Left renal pelvis (tissue), 4 donors: ENCODE measurements around the gene DBX2. TPM values are rescaled to one million over a fixed set of nuclear protein-coding genes. Genes with fewer than 3 reads are reported as not detected.
"Not testable (repeated sequence)": the region's sequence is repeated elsewhere in the genome, so short reads cannot be mapped to it uniquely, and the experiment has no call there.

Experiments used
- DNase-seq, 4 donors: peaks; one replicate each; pipeline ENCODE4 v3.0.0-alpha.2; 2013; ENCODE audit warnings: low read depth in 4 of 4, low spot score in 3 of 4
- polyA plus RNA-seq, 4 donors: library from polyadenylated mRNA; unstranded; fragments of 120-200 nt; gene quantifications; one replicate each; pipeline ENCODE4 v1.2.1, GENCODE V29; 2013; ENCODE audit not compliant: insufficient read length in 4 of 4

Gene DBX2
- polyA plus RNA-seq, result under 1 TPM in 3 of 4 donors, not detected in 1; 0.11 to 0.24 (median 0.12) TPM

DNA sequence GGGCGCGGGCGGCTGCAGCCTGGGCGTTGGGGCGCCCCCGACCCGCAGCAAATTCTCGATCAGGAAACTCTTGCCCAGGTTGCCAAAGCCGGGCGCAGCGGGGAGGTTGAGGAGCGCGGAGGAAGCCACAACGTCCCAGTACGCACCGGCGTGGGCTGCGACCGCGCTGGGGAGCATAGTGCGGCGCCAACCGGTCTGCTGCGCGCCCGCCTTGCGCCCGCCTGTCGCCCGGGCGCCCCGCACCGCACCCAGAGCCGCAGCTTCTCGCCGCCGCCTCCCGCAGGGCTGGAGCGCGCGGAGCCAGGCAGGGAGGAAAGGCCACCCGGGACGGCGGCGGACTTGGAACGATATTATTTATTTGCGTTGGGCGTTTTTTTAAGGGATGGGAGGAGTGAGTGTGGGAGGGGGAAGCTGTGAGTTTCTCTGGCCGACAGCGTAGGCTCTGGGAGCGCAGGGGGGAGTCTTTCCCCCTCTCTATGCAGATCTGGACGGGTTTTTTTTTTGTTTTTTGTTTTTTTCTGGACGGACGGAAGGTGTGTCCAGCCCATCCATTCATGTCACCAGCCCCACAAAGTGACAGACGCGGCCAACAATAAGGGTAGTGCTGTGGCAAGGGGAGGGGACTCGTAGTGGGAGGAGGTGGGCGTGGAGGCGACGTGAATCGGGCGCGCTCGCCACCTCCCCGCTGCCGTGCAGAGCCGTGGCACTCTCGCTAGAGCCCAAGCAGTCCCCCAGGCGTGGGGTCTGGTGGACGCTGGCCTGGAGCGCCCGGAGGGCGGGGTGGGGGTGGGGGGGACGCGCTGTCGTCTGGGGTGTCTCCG is at the start of gene DBX2:
Gene DBX2, minus strand, starts transcription at position 349 of the 821 bp plus-strand sequence. Its CDS starts 172 bp downstream, at position 177.
- no peak for DNase-seq

DNA sequence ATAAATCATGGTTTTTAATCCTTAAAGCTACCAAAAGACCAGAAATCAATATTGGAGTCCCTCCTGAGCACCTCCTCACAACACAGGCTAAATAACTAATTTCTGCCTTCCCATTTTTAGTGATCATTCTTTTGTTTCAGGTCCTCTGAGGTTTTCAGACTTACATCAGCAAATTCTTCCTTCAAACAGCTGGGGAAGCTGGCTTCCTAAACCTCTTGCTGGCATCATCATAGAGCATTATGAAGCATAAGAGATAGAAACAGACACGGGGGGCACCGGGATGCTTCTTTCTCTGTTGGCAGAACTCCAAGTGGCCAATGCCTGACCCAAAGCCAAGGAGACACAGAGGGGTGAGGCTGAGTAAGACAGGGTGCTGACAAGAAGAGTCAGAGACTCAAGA is 47.9 kb upstream of the DBX2 start:
- DNase-seq, result no peak

DNA sequence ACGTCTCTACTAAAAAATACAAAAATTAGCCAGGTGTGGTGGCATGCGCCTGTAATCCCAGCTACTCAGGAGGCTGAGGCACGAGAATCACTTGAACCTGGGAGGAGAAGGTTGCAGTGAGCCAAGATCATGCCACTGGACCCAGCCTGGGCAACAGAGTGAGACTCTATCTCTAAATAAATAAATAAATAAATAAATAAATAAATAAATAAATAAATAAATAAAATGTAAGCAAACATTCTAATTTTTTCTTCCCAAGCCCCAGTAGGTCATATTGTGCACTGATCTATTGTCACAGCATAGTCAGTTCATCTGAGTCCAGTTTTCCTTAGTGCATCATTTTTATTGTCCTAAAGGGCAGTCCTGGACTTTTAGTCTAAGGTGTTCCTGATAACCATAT is 44.5 kb upstream of the DBX2 start:
- not testable (repeated sequence) for DNase-seq

DNA sequence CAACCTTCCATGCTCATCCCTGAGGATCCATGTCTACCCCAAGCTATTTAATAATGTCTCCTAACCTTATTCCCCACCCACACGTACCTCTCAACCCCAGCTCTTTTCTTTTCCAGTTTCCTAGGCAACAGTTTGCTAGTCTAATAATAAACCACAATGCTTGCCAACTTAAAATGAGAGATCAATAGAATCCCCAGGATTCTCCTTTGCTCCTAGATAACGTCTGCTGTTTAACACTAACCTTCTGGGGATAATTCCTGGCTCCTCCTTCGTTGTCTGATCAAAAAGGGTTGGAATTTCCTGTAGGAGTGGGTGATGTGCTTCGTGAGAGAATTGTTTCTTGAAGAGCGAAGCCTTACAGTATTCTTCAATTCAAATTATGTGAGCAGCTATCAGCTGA is 42.2 kb upstream of the DBX2 start:
- no peak for DNase-seq

DNA sequence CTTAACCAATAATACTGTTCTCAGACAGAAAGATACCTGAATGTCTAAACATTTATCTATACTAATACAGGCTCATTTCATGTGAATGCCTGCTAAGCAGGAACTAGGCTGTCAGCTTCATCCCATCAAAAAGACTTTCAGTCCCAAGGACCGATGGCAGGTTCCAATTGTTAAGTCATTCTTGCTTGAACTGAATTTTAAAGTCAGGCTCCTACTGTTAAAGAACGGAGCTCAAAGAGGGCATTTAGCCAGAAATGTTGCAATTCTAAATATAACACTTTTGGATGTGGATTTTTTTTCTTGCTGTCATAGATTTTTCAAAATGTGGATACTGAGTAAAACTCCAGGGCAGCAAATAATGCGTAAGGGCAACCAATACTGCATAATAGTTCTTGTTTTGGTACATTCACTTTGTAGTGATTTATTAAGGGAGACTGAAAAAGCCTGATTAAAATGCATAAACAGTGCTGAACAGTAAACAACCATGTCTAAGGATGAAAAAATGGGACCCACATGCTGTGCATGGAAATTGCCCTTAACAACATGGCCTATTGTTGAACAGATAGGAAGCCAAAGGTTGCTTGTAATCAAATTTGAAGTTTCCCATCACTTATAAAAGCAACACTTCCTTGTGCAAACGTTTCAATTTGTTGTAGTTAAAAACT is 38.6 kb upstream of the DBX2 start:
- DNase-seq, result no peak

DNA sequence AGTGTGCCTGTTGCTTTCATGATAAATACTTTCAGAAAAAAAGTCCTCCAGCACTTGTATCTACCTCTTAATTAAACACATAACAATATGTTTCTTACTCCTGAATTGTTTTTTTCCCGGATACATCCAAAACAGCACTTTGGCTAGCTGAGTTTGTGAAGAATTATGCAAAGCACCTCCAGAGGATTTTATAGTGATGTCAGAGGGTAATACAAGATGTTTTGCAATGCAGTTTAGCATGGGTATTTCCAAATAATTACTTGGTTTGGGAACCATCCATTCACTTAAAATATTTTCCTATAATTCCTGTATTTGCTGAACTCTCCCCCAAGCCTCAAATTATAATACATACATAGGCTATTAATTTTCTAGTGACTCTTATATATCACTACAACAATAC is 37.7 kb upstream of the DBX2 start:
- DNase-seq, result no peak

DNA sequence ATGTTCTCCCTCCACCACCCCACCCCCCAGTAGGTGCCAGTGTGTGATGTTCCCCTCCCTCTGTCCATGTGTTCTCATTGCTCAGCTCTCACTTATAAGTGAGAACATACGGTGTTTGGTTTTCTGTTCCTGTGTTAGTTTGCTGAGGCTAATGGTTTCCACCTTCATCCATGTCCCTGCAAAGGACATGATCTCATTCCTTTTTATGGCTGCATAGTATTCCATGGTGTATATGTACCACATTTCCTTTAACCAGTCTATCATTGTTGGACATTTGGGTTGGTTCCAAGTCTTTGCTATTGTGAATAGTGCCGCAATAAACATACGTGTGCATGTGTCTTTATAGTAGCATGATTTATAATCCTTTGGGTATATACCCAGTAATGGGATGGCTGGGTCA is 33.3 kb upstream of the DBX2 start:
- not testable (repeated sequence) for DNase-seq

DNA sequence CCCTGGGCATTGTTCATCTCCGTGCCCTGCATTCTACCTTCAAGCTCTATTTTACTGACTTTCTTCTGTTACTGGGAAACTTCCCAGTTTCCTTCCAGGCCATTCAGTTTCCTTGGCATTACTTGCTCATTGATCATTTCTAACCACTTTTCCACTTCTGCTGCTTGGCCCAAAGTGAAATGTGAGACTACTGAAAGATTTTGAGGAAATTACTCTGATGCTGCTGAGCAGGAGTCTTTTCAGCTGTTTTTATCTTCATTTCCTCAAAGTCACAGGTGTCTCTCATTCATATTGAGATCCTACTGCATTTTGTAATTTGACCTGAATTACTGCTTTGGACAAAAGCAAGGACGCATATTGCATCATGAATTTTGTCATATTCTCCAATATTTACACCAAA is 26.4 kb upstream of the DBX2 start:
- DNase-seq, result no peak

DNA sequence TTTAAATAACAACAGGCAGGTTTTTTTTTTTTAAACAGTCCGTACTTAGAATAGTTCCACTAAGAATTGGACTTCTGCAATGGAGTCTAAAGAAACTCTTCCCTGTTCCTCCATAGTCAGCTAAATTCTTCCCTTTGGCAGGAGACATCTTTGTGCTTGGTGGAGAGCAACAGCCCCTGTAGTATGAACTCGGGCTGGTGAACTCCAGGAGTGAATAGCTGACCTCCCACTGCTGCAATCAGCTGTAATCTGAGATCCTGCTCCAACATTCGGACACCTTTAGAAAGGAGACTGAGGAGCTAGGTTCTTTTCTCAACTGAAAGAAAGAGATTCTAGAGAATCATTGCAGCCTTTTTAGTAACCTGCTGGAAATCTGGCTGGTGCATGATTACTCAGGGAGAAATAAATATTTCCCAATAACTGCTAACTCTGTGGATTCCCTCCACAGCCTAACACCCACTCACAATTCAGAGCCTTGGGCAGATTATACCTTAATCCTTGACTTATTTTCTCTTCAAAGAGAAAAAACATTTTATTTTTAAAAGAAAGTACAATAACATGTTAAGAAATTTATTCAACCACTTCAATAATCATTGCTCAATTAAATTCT is 25.6 kb upstream of the DBX2 start:
- no peak for DNase-seq

DNA sequence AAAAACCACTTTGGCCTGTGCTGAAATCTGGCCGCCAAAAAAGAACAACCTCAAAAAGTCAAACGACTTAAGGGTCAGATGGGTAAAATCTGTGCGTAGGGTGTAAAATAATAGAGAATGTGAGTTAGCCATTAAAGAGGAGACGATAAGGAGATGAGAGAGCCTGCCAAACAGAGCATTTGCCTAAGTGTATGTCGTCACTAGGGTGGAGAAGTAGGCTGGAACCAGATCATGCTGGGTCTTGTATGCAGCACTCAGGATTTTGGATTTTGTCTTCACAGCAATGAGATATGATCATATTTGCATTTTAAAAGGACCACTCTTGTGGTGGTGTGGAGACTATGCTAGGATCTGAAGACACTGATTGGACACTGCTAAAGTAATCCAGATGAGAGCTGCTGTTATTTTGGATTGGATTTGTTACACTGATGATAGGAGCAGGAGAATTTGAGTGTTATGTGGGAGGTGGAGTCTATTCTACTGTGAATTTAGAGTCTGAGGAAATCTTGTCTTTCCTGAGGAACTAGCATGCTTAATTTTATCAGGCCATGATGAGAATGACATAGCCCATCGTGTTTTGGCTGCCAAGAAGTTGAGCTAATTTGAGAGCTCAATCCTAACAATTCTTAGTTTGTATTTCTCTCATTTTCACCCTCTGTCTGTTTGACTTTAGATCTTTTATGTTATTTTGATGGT is 24.8 kb upstream of the DBX2 start:
- no peak for DNase-seq

DNA sequence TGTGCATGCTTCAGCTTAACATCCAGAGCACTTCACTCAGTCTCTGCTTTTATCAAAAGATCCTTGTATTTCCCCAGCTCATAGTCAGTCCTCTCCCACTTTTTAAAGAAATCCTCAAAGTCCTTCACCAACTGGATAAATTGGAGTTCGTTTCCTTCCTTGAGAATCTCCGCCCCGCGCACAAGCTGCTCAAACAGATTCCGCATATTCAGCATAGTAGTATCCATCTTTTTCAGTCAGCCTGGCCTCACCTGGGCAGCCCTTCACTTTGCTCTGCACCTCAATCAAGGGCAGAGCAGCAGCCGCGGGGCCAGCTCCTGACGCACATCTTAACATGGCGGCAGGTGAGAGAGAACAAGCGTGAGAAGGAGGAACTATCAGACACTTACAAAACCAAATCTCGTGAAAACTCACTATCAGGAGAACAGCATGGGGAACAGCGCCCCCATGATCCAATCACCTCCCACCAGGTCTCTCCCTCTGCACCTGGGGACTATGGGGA is 14.3 kb upstream of the DBX2 start:
- no peak for DNase-seq

DNA sequence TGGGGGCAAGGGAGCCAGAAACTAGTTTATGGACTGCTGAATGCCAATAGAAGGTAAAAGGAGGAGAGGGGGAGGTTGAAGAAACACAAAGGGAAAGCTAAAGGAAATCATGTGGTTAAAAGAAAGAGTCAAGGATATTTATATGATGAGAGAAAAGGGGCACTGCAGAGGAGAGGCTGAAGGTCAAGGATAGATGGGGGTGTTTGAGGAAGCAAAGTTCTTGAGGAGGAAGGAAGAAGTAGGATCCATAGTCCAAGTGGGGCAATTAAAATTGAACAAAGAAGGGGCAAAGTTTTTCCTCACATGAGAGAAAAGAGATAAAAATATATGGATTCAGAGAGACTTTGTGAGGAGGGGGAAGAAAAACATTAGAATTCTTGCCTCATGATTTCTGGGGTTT is 10.1 kb upstream of the DBX2 start:
- no peak for DNase-seq

DNA sequence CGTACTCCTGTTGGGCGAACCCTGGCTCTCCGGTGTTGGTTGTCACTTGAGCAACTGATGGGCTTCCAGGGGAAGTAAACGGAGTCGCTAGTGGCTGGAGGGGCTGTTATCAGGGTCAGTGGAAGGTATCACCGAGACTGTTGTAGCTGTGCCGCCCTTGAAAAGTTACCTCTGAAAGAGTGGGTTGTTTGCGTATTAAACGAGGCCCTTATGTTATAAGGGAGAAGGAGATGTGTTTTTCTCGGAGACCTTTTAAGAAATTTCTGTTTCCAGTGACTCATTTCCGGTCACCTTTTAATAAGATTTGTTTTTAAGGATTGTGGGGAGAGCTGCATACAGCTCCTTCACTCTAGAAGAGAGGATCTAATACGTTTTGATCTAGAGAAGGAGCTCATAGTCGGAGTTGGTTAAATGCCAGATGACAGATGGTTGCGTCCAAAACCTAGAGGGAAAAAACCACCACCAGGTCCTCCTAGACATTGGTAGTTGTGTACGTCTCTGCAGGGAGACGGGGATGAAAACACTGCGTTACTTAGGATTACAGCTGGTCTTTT is 750 bp upstream of the DBX2 start:
- no peak for DNase-seq

DNA sequence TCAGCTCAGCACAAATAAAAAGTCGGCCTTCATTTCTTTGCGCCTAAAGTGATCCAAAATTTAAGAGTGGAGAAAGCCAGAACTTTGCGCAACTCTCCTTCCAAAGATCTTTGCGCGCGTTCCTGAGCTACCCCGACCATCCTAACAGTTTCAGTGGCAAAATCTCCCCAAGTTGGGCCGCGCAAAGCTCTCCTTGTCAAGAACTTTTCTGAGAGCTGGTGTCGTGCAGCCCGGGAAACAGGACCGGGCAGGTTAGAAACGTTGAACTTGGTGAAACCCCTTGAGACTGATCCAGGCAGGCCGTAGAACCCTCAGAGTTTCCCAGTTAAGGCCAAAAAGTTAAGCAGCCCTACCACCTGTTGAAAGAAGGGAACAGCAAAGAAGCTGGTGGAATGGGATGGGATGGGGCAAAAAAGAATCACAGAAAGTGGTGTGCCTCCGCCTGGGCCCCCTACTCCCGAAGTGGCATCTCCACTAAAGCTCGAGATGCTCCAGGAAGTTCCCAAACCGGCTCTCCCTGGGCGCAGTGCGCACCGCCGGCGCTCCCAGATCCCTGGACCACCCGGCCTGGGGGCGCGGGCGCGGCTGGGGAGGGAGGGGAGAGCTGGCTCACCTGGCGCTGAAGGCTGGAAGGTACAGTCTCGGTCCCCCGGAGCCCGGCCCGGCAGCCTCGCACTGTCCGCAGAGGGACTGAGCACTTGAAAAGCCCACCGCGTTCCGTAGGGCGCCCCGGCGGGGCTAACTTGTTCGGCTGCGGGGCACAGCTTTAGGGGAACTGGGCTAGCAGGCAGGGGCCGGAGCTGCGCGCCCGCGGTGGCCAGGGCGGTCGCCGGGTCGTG is 768 bp downstream of the DBX2 start:
- no peak for DNase-seq

DNA sequence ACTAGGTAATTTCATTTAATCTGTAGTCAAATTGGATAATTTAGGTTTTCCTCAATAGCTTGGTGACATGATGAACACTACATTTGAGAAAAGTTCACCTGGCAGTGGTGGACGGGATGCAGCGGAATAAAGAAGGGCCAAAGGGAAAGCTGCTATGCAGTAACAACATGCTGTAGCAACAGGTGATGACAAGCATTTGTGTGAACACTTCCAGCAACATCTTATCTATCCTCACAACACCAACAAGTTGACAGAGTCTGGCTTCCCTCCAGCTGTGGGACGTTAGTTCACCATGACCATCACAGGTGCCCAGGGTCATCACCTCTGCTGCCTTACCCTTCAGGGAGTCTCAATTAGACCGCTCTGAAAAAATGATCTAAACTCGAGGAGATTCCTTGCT is 8.3 kb downstream of the DBX2 start:
- no peak for DNase-seq

DNA sequence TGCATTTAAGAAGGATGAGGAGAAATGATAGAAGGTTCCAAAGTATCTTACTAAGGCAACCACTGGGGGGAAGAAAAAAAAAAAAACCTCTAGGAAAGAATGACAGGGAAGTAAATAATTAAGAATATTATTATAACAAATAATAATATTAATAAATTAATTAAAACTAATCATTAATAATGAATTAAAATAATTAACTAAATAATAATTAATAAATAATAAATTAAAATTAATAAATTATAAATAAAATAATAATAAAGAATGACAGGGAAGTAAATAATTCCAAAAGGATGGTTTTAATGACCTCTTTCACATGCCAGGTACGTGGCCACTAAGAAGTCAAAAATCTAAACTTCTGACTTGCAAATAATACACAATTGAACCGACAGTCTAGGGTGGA is 9.9 kb downstream of the DBX2 start:
- DNase-seq, result no peak

DNA sequence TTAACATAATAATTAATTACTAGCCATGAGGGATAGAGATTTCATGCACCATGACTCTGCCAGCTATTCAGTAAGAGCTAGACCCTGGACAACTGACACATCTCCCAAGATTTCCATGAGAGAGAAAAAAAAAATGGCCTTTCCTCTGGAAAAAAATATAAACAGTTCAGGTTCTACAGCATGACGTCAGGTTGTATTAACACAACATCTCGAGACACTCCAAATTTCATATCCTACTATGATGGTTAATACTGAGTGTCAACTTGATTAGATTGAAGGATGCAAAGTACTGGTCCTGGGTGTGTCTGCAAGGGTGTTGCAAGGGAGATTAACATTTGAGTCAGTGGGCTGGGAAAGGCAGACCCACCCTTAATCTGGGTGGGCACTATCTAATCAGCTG is 11.1 kb downstream of the DBX2 start:
- DNase-seq, result no peak

DNA sequence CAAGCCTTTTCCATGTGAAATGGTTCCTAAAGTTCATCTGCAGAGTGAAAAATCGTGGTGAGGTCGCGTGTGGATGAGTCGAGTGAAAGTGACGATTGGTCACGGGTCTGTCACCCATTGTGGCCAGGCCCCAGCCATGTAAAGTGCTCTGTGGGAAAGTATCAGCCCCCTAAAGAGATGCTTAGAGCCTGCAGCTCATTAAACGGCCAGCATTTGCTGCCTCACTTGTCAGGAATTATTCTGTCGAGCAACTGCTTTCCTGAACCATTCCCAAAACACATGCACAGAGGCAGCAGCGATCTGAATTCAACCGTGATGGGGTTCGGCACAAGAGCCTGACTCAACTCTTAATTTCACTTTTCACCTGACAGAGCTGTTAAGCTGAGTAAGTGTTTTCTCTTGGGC is 16.0 kb downstream of the DBX2 start:
- DNase-seq, result no peak

DNA sequence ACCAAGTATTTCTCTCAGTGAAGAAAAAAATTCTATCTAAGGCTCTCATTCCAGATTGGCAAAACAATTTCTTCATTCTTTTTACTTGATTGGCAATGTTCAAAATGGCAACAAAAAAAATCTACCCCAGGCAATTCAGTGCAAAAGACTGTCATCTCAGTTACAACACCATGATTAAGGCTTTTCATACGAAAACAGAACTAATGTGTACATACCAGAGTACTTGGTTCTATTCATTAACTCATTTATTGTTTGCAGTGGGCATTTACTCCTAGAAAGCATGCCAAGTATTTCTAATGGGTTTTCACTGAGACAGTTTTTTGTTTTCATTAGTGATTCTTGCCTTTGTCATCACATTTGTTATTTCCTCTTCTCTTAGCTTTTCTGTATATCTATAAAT is 33.0 kb downstream of the DBX2 start:
- DNase-seq, result no peak

DNA sequence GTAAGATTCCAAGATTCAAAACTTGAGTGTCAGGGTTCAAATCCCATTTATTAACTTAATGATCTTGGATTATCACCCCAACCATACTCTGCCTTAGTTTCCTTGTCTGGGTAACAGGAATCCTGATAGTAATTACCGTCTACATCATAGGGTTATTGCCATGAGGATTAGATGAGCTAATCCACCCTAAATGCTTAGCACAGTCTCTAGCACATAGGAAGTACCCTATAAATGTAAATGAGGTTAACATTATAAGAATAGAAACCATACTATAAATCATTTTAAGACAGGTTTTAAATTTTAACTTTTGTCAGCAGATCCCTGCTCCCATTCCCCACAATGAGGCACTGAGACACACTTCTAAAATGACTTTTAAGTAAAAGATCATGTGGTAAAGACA is 36.5 kb downstream of the DBX2 start:
- no peak for DNase-seq
